Measurements from ENCODE around the gene LYPLA2.
"Not testable (repeated sequence)": the region's sequence is repeated elsewhere in the genome, so short reads cannot be mapped to it uniquely, and the experiment has no call there.

LYPLA2 gene

GRCh38 chr1:23799255-23799569 is 8.3 kb downstream of the LYPLA2 start:
- peak overlapping the region in 20 of 21 experiments; percentile 83 to 98 (median 92) for H3K27ac ChIP-seq

DNA sequence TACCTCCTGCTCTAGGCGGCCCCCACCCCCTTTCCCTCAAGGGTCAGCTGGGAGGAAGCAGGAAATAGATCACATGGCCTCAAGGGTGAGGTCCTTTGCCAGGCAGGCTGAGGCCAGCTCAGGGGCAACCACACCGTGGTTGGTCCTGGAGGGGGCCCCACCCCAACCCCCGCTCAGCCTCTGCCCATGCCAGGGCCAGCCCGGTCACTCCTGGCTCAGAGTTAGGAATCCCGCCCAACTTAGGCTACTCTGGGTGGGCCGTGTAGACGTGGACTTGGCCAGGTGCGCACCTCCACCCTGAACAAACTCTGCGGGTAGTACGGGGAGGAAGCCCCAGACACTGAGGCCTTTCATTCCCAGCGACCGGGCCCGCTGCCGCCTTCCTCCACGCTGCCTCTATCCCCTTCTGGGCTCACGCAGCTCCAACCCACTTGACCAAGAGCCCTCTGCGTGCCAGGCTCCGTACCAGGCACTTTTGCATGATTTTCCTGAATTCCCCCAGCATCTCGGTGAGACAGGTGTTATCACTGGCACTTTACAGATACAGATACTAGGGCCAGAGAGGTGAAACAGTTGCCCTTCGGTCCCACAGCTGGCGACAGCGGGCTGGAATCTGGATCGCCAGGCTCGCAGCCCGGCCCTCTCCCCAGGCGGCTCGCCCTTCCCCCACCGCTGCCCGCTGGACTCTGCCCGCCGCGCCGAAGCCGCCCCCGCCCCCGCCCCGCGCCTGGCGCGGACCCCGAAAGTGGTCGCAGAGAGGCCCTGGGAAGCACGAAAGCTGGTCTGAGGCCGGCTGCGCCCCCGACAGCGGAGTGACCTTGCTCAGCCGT is 8.8 kb downstream of the LYPLA2 start:
- Histone ChIP-seq H3K4me3 (peak overlapping the region; percentile 51 to 79 (median 65)), H3K27ac (peak overlapping the region; percentile 36 to 98 (median 91))

More at GRCh38 chr1:23799255-23799569, 8.3 kb downstream of the LYPLA2 start:
- H3K4me3 ChIP-seq: peak overlapping the region in 6 of 7 experiments; percentile 51 to 79 (median 65)

DNA sequence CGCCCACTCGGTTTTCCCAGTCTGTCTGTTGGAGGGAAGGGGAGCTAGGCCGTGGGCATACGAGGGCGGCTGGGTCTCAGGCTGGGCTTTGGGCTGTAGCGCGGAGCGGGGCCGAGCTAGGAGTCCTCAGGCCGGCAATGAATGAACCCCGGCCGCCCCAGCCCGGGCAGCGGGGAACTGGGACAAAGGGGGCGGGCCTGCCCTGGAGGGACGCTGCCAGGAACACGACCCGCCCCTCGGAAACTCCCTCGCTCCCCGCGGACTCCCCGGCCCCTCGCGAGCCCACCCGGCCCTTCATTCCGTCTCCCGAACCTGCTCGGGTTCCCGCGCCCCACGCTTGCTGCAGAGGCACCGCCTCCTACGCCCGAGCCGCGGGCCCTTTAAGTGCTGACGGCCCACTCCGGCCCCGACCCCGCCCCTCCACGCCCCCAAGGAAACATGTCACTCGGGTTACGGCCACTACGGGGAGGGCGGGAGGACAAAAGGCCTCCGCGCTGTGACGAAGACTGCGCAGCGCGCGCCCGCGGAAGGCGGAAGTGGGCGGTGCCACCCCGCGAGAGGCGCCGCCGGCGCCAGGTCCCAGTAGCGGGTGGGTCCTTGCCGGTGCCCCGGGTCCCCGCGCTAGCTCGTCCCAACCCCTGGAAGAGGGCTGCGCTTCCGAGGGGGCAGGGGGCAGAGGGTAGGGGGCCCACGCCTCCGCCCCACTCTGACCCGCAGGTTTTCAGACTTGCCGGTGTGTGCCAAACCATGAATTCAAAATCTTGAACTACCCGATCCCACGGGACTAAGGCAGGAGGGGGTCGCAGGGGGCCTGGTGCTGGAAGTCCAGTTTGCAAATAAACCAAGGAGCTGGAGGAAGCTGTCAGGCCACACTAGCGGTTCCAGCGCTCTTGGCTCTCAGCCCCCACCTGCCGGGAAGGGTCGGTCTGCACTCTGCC is 9.7 kb downstream of the LYPLA2 start, which contains the start of gene GALE:
GALE (minus strand) TSS at position 355 of the 938 bp plus-strand sequence. CDS start 1,747 bp downstream, outside the sequence.
- peak within 1 kb of the TSS; percentile 36 to 98 (median 91) for H3K27ac ChIP-seq
- peak within 1 kb of the TSS; percentile 51 to 79 (median 65) for H3K4me3 ChIP-seq

GRCh38 chr1:23801338-23801748 is 10.4 kb downstream of the LYPLA2 start:
- Histone ChIP-seq H3K27ac (peak overlapping the region in 20 of 21 experiments; percentile 83 to 98 (median 92)), H3K4me3 (peak overlapping the region; percentile 51 to 79 (median 65))

GRCh38 chr1:23801876-23802275 is 10.9 kb downstream of the LYPLA2 start:
- peak overlapping the region in 4 of 21 experiments; percentile 89 to 97 (median 93) for H3K27ac ChIP-seq
- H3K4me3 ChIP-seq: peak overlapping the region in 1 of 7 experiments; percentile 63

GRCh38 chr1:23802809-23803342 is 11.9 kb downstream of the LYPLA2 start:
- H3K27ac ChIP-seq, H3K4me3 ChIP-seq: not testable (repeated sequence)

DNA sequence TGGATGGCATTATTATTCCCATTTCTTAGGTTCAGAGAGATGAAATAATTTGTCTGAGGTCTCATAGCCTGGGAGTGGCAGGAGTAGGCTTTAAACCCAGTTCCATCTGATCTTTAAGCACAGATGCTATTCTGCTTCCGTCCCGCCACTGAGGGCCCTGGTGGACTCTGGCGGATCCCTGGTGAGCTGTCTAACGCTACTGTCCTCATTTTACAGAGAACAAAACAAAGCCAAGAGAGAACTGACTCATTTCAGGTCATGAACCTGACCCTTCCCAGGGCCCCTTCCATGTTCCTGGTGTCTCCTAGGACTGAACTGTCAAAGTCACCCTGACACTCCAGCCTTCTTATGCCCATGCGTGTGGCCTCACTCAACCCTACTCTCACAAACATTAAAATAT is 12.7 kb downstream of the LYPLA2 start:
- Histone ChIP-seq H3K27ac (peak overlapping the region in 1 of 21 experiments; percentile 11), H3K4me3 (no peak overlapping the region)

- peak overlapping the region in 1 of 21 experiments; percentile 11 for H3K27ac ChIP-seq
- H3K4me3 ChIP-seq: no peak overlapping the region
These were observed 13.4 kb downstream of the LYPLA2 start for GRCh38 chr1:23804183-23804835.

DNA sequence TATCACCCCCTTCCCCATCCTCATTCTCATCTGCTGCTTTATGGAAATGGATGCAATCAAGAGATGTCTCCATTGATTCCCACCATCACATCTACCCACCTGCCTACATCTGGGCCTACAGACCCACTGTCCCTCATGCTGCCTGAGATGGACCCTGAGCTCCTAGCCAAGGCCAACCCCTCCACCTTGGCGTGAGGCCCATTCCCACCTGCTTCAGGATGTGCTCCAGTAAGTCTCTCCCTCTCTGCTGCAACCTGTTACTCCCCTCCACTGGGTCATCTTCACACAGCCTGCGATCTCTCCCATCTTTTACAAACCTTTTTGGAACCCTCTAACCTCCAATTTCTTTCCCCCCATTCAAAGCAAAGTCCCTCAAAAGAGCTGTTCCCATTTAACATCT is 14.1 kb downstream of the LYPLA2 start:
- no peak overlapping the region for H3K27ac ChIP-seq
- H3K4me3 ChIP-seq: no peak overlapping the region

GRCh38 chr1:23806280-23806679 is 15.3 kb downstream of the LYPLA2 start:
- no peak overlapping the region for H3K27ac ChIP-seq

GRCh38 chr1:23807453-23807852 is 16.5 kb downstream of the LYPLA2 start:
- Histone ChIP-seq H3K4me3 (no peak overlapping the region), H3K27ac (no peak overlapping the region)

More at GRCh38 chr1:23806280-23806679, 15.3 kb downstream of the LYPLA2 start:
- no peak overlapping the region for H3K4me3 ChIP-seq

GRCh38 chr1:23809751-23810171 is 18.8 kb downstream of the LYPLA2 start:
- peak overlapping the region in 3 of 21 experiments; percentile 0 to 17 (median 2) for H3K27ac ChIP-seq
- H3K4me3 ChIP-seq: no peak overlapping the region

DNA sequence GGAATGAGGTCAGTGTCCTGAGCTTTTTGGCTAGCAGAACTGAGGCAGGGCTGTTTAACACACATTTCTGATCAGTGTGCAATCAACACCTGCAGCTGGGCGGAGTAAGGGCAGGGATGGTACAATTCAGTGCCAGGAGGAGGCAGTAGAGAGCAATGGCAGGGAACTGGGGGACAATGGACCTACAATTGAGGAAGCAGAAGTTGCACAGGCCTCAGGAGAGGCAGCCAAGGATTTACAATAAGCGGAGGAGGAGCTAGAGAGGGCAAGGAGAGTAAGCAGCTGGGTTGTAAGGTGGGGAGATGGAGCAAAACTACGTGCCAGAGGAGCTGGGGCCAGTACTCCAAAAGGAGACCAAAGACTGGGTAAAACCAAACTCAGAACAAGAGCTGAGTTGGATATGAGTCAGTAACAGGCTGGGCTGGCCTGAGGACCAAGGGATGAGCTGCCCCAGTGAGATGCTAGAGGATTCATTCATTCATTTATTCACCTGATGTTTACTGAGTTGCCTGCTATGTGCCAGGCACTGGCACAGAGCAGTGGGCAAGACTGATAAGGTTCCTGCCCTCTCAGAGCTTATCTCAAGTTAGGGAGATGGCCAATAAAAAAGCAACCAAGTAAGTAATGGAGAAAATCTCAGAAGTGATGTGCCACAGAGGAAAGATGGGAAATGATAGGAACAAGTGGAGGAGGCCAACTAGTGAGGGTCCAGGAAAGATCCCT is 20.0 kb downstream of the LYPLA2 start:
- peak overlapping the region in 1 of 21 experiments; percentile 0 for H3K27ac ChIP-seq
- H3K4me3 ChIP-seq: no peak overlapping the region

DNA sequence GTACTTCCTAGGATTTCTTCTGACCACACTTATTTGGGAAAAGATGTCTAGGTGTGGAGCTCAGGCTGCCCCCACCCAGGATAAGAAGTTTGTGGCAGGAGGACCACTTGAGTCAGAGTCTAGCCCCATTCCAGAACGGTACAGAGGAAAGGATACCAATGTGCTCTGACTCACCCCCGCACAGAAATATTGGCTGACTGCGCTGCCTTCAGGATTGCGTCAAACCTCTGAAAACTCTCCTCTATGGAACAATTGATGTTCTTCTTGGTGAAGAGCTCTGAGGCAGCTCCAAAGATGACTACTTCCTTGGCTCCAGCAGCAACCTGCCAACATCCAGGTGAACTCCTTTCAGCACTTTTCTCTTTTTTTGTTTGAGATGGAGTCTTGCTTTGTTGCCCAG is 23.1 kb downstream of the LYPLA2 start:
- Histone ChIP-seq H3K27ac (no peak overlapping the region), H3K4me3 (no peak overlapping the region)

- Histone ChIP-seq H3K27ac (no peak overlapping the region), H3K4me3 (no peak overlapping the region)
These were observed 25.4 kb downstream of the LYPLA2 start for GRCh38 chr1:23816361-23816760.

DNA sequence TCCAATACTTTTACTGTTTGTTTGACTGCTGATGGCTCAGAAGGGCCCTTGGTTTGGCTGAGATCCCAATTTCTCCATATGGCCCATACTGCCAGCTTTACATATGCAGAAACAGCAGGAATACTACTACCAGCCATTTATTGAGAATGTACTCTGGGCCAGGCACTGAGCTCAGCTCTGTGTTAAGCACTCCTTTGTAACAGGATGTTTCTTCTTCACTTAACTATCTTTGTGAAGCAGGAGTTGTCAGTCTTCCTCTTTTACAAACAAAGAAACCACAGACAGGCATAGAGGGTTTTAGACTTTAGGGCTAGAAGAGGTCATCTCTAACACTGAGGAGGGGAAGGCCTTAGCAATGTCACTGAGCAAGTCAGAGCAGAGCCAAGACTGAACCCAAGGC is 26.0 kb downstream of the LYPLA2 start:
- Histone ChIP-seq H3K4me3 (no peak overlapping the region), H3K27ac (no peak overlapping the region)

GRCh38 chr1:23817633-23818032 is 26.7 kb downstream of the LYPLA2 start:
- Histone ChIP-seq H3K4me3 (no peak overlapping the region), H3K27ac (no peak overlapping the region)

GRCh38 chr1:23823767-23824166 is 32.8 kb downstream of the LYPLA2 start:
- Histone ChIP-seq H3K27ac (no peak overlapping the region), H3K4me3 (peak overlapping the region in 1 of 7 experiments; percentile 84)

- H3K27ac ChIP-seq: peak overlapping the region; percentile 83 to 99 (median 95)
- peak overlapping the region; percentile 79 to 95 (median 86) for H3K4me3 ChIP-seq
These were observed 33.7 kb downstream of the LYPLA2 start for GRCh38 chr1:23824711-23825075.

All from skin epidermis (tissue), 12 donors.